ENCODE measurements around the gene MED28.

Gene MED28

GRCh38 chr4:17618926-17619325 is 4.5 kb downstream of the MED28 start:
- Histone ChIP-seq H3K79me2 (ENCODE audit: control insufficient read depth, insufficient read depth, low read length, poor library complexity) (peaks cover 11% of the 10 kb centered on the region), H3K18ac (ENCODE audit: low read length) (no peak overlapping the region), H3K23ac (ENCODE audit: low read length) (no peak overlapping the region), H3K36me3 (ENCODE audit: control insufficient read depth in 1 of 2, insufficient read depth in 2 of 2, low read length in 2 of 2) (peaks cover 23 to 45% of the 10 kb centered on the region in 2 experiments), H3K4ac (ENCODE audit: low read depth, low read length) (no peak overlapping the region), H2AK5ac (ENCODE audit: low read length) (no peak overlapping the region), H3K27ac (ENCODE audit: low read depth, low read length) (no peak overlapping the region), H4K8ac (ENCODE audit: low read depth, low read length) (no peak overlapping the region), H3K4me1 (ENCODE audit: control insufficient read depth in 1 of 2, insufficient read depth in 2 of 2, low read length in 2 of 2) (peaks cover 0 to 3% of the 10 kb centered on the region in 2 experiments), H3K79me1 (ENCODE audit: low read length) (peaks cover 5% of the 10 kb centered on the region), H2AFZ (ENCODE audit: insufficient read depth, low read length, poor library complexity) (no peak overlapping the region), H2BK5ac (ENCODE audit: low read depth, low read length, poor library complexity) (no peak overlapping the region), H3K4me3 (ENCODE audit: low read depth, low read length) (no peak overlapping the region), H4K91ac (ENCODE audit: low read depth, low read length) (no peak overlapping the region), H4K12ac (ENCODE audit: low read depth, low read length) (no peak overlapping the region), H2BK120ac (ENCODE audit: insufficient read depth, low read length, poor library complexity) (no peak overlapping the region), H3K9ac (ENCODE audit: low read length) (no peak overlapping the region), H3K4me2 (ENCODE audit: low read length) (no peak overlapping the region), H2BK12ac (ENCODE audit: low read length) (no peak overlapping the region), H3K27me3 (ENCODE audit: insufficient read depth, low read length) (no peaks in the 10 kb centered on the region), H3K9me3 (ENCODE audit: insufficient read depth, low read depth, low read length) (no peaks in the 10 kb centered on the region), H3K14ac (ENCODE audit: low read length) (no peak overlapping the region)
- WGBS (ENCODE audit: extremely low coverage, insufficient coverage, insufficient read length) = no CpG with 5 or more reads among the region's 1 CpG
- no peak for DNase-seq

- H2BK5ac ChIP-seq (ENCODE audit: low read depth, low read length, poor library complexity) = no peak overlapping the region
- no peak overlapping the region for H2BK12ac ChIP-seq (ENCODE audit: low read length)
Observed at GRCh38 chr4:17619416-17620105, 5.1 kb downstream of the MED28 start.

DNA sequence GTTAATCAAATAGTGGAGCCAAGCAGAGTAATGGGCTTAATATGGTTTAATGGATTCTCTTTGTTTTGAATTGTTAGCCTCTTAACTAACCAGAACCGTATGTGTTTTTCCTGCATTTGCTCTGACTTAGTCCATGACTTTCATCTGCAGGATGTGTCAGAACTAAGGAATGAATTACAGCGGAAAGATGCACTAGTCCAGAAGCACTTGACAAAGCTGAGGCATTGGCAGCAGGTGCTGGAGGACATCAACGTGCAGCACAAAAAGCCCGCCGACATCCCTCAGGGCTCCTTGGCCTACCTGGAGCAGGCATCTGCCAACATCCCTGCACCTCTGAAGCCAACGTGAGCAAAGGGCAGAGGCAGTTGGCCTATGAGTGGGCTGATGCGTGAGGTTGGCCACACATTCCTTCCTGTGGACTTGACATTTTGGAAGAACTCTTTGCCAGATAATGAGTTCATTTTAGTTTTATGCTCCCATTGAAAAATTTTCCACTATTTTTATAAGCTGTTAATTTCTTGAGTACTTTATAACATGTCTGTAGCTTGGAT is 9.1 kb downstream of the MED28 start:
- H3K4me1 ChIP-seq (ENCODE audit: control insufficient read depth in 1 of 2, insufficient read depth in 2 of 2, low read length in 2 of 2) = no peaks in the 10 kb centered on the region
- no peak overlapping the region for H3K18ac ChIP-seq (ENCODE audit: low read length)
- H2BK12ac ChIP-seq (ENCODE audit: low read length) = no peak overlapping the region
- no peaks in the 10 kb centered on the region for H3K79me2 ChIP-seq (ENCODE audit: control insufficient read depth, insufficient read depth, low read length, poor library complexity)
- no peak overlapping the region for H3K14ac ChIP-seq (ENCODE audit: low read length)
- no CpG with 5 or more reads among the region's 7 CpGs for WGBS (ENCODE audit: extremely low coverage, insufficient coverage, insufficient read length)
- H2AFZ ChIP-seq (ENCODE audit: insufficient read depth, low read length, poor library complexity) = no peak overlapping the region
- H3K36me3 ChIP-seq (ENCODE audit: control insufficient read depth in 1 of 2, insufficient read depth in 2 of 2, low read length in 2 of 2) = peaks cover 40 to 66% of the 10 kb centered on the region in 2 experiments
- no peak overlapping the region for H3K4me2 ChIP-seq (ENCODE audit: low read length)
- H4K8ac ChIP-seq (ENCODE audit: low read depth, low read length) = no peak overlapping the region
- no peaks in the 10 kb centered on the region for H3K27me3 ChIP-seq (ENCODE audit: insufficient read depth, low read length)
- no peak overlapping the region for H4K12ac ChIP-seq (ENCODE audit: low read depth, low read length)
- no peak overlapping the region for H2BK120ac ChIP-seq (ENCODE audit: insufficient read depth, low read length, poor library complexity)
- H3K79me1 ChIP-seq (ENCODE audit: low read length) = no peaks in the 10 kb centered on the region
- H2AK5ac ChIP-seq (ENCODE audit: low read length) = no peak overlapping the region
- H4K91ac ChIP-seq (ENCODE audit: low read depth, low read length) = no peak overlapping the region
- H3K4ac ChIP-seq (ENCODE audit: low read depth, low read length) = no peak overlapping the region
- H3K9me3 ChIP-seq (ENCODE audit: insufficient read depth, low read depth, low read length) = no peaks in the 10 kb centered on the region
- H3K23ac ChIP-seq (ENCODE audit: low read length) = no peak overlapping the region
- H3K4me3 ChIP-seq (ENCODE audit: low read depth, low read length) = no peak overlapping the region
- H3K27ac ChIP-seq (ENCODE audit: low read depth, low read length) = no peak overlapping the region
- DNase-seq = no peak
- no peak overlapping the region for H3K9ac ChIP-seq (ENCODE audit: low read length)
- H2BK5ac ChIP-seq (ENCODE audit: low read depth, low read length, poor library complexity) = no peak overlapping the region

More at GRCh38 chr4:17619416-17620105, 5.1 kb downstream of the MED28 start:
- WGBS (ENCODE audit: extremely low coverage, insufficient coverage, insufficient read length) = no CpG with 5 or more reads among the region's 7 CpGs
- no peak overlapping the region for H4K12ac ChIP-seq (ENCODE audit: low read depth, low read length)
- H3K9ac ChIP-seq (ENCODE audit: low read length) = no peak overlapping the region
- H4K8ac ChIP-seq (ENCODE audit: low read depth, low read length) = no peak overlapping the region
- H4K91ac ChIP-seq (ENCODE audit: low read depth, low read length) = no peak overlapping the region
- no peak overlapping the region for H3K23ac ChIP-seq (ENCODE audit: low read length)
- H3K14ac ChIP-seq (ENCODE audit: low read length) = no peak overlapping the region
- peaks cover 4% of the 10 kb centered on the region for H3K79me1 ChIP-seq (ENCODE audit: low read length)
- no peak for DNase-seq
- no peak overlapping the region for H2AK5ac ChIP-seq (ENCODE audit: low read length)
- peaks cover 10% of the 10 kb centered on the region for H3K79me2 ChIP-seq (ENCODE audit: control insufficient read depth, insufficient read depth, low read length, poor library complexity)
- H3K18ac ChIP-seq (ENCODE audit: low read length) = no peak overlapping the region
- H3K27me3 ChIP-seq (ENCODE audit: insufficient read depth, low read length) = no peaks in the 10 kb centered on the region
- no peak overlapping the region for H3K4ac ChIP-seq (ENCODE audit: low read depth, low read length)
- no peaks in the 10 kb centered on the region for H3K9me3 ChIP-seq (ENCODE audit: insufficient read depth, low read depth, low read length)
- H2AFZ ChIP-seq (ENCODE audit: insufficient read depth, low read length, poor library complexity) = no peak overlapping the region
- H3K4me2 ChIP-seq (ENCODE audit: low read length) = no peak overlapping the region
- H3K4me1 ChIP-seq (ENCODE audit: control insufficient read depth in 1 of 2, insufficient read depth in 2 of 2, low read length in 2 of 2) = peaks cover 0 to 3% of the 10 kb centered on the region in 2 experiments
- H3K4me3 ChIP-seq (ENCODE audit: low read depth, low read length) = no peak overlapping the region
- H2BK120ac ChIP-seq (ENCODE audit: insufficient read depth, low read length, poor library complexity) = no peak overlapping the region
- no peak overlapping the region for H3K27ac ChIP-seq (ENCODE audit: low read depth, low read length)
- peaks cover 24 to 47% of the 10 kb centered on the region in 2 experiments for H3K36me3 ChIP-seq (ENCODE audit: control insufficient read depth in 1 of 2, insufficient read depth in 2 of 2, low read length in 2 of 2)

- Histone ChIP-seq H2BK120ac (ENCODE audit: insufficient read depth, low read length, poor library complexity) (no peak overlapping the region), H3K4me2 (ENCODE audit: low read length) (no peak overlapping the region), H3K23ac (ENCODE audit: low read length) (no peak overlapping the region), H4K91ac (ENCODE audit: low read depth, low read length) (no peak overlapping the region), H3K79me2 (ENCODE audit: control insufficient read depth, insufficient read depth, low read length, poor library complexity) (no peaks in the 10 kb centered on the region), H3K36me3 (ENCODE audit: control insufficient read depth in 1 of 2, insufficient read depth in 2 of 2, low read length in 2 of 2) (peaks cover 45 to 67% of the 10 kb centered on the region in 2 experiments), H4K8ac (ENCODE audit: low read depth, low read length) (no peak overlapping the region), H3K79me1 (ENCODE audit: low read length) (no peaks in the 10 kb centered on the region), H2AFZ (ENCODE audit: insufficient read depth, low read length, poor library complexity) (no peak overlapping the region), H2BK5ac (ENCODE audit: low read depth, low read length, poor library complexity) (no peak overlapping the region), H3K9ac (ENCODE audit: low read length) (no peak overlapping the region), H3K27me3 (ENCODE audit: insufficient read depth, low read length) (no peaks in the 10 kb centered on the region), H3K27ac (ENCODE audit: low read depth, low read length) (no peak overlapping the region), H3K14ac (ENCODE audit: low read length) (no peak overlapping the region), H2BK12ac (ENCODE audit: low read length) (no peak overlapping the region), H4K12ac (ENCODE audit: low read depth, low read length) (no peak overlapping the region), H3K9me3 (ENCODE audit: insufficient read depth, low read depth, low read length) (no peaks in the 10 kb centered on the region), H3K18ac (ENCODE audit: low read length) (no peak overlapping the region), H2AK5ac (ENCODE audit: low read length) (no peak overlapping the region), H3K4ac (ENCODE audit: low read depth, low read length) (no peak overlapping the region), H3K4me1 (ENCODE audit: control insufficient read depth in 1 of 2, insufficient read depth in 2 of 2, low read length in 2 of 2) (no peaks in the 10 kb centered on the region), H3K4me3 (ENCODE audit: low read depth, low read length) (no peak overlapping the region)
- no peak for DNase-seq
- no CpG with 5 or more reads among the region's 2 CpGs for WGBS (ENCODE audit: extremely low coverage, insufficient coverage, insufficient read length)
Observed at GRCh38 chr4:17624821-17625220, 10.4 kb downstream of the MED28 start.
